HepG2 (cell line): ENCODE measurements around the gene VTI1B. TPM values are rescaled to one million over a fixed set of nuclear protein-coding genes. Genes with fewer than 3 reads are reported as not detected.

Source experiments
- ATAC-seq: fragments of 200-7000 bp; cut with Tn5 transposase; 3 replicates; pipeline ENCODE4 v1.9.1; 2020; ENCODE audit warnings: mild to moderate bottlenecking, moderate library complexity
- BruUV-seq: library from RNA; stranded (reverse); fragments of 400-500 nt; replicated peaks from 2 replicates; lab custom pipeline; 2021; lab: Mats Ljungman, UMichigan
- CTCF ChIA-PET: fragments of 300-600 bp; formaldehyde crosslinking; extraction: SDS; loops from one replicate; lab custom pipeline; 2021; ENCODE audit warnings: low total read pairs, inconsistent platforms, low intra/inter-chr PET ratio; lab: Yijun Ruan, JAX
- POLR2A ChIA-PET: fragments of 350-600 bp; sonication (Branson Sonifier 250); formaldehyde crosslinking; loops from one replicate; lab custom pipeline; 2020; ENCODE audit warnings: antibody characterized with exemption, inconsistent platforms; lab: Yijun Ruan, JAX
- DNase-seq: peaks from one replicate; pipeline ENCODE4 v3.0.0-alpha.2; 2015; ENCODE audit warnings: low spot score
- FAIRE-seq: peaks from 3 replicates; lab custom pipeline; 2011; peaks lifted over from hg19 to GRCh38; lab: Jason Lieb, UNC
- H2AFZ ChIP-seq: one replicate; pipeline ENCODE4 v1.6.1; 2011; ENCODE audit warnings: low read length, inconsistent platforms
- H3K27ac ChIP-seq: fragments of 300-600 bp; 3 replicates; pipeline ENCODE4 v1.8.0; 2011; ENCODE audit warnings: mixed run types, mild to moderate bottlenecking, mixed read lengths, low read length, inconsistent platforms; ENCODE audit not compliant: insufficient read depth; ENCODE audit errors: extremely low read length
- H3K27me3 ChIP-seq, 2 experiments: fragments of 200-600 bp in 1 of 2; 2 replicates in 1 of 2; 3 replicates in 1 of 2; pipeline versions ENCODE4 v1.6.0 to v1.8.0; 2011; ENCODE audit warnings: low read length in 2 of 2, mild to moderate bottlenecking in 2 of 2, moderate library complexity in 2 of 2, inconsistent platforms in 1 of 2; ENCODE audit not compliant: insufficient read depth in 2 of 2, control insufficient read depth in 1 of 2
- H3K36me3 ChIP-seq, 2 experiments: fragments of 200-600 bp in 1 of 2; replicated peaks in 1 of 2; 2 replicates in 1 of 2; 3 replicates in 1 of 2; pipeline versions ENCODE4 v1.5.1 to v1.8.0; 2011; ENCODE audit warnings: low read length in 2 of 2, inconsistent platforms in 1 of 2; ENCODE audit not compliant: insufficient read depth in 2 of 2, control insufficient read depth in 1 of 2
- H3K4me1 ChIP-seq: 2 replicates; pipeline ENCODE4 v1.5.1; 2012; ENCODE audit warnings: low read length, inconsistent platforms; ENCODE audit not compliant: insufficient read depth
- H3K4me2 ChIP-seq: 2 replicates; pipeline ENCODE4 v1.6.0; 2011; ENCODE audit warnings: low read depth, low read length, inconsistent platforms
- H3K4me3 ChIP-seq, 3 experiments: fragments of 200-600 bp in 1 of 3; sonication (generic), shearing (Covaris generic) in 1 of 3; replicated peaks in 1 of 3; 2 replicates each; pipeline ENCODE4 v1.5.1; 2011 to 2016; ENCODE audit warnings: low read length in 3 of 3, inconsistent platforms in 2 of 3, low read depth in 2 of 3, mild to moderate bottlenecking in 2 of 3, control low read depth in 1 of 3, mixed read lengths in 1 of 3; ENCODE audit not compliant: insufficient read depth in 1 of 3
- H3K79me2 ChIP-seq: one replicate; pipeline ENCODE4 v1.6.1; 2011; ENCODE audit warnings: low read length, inconsistent platforms; ENCODE audit not compliant: insufficient read depth
- H3K9ac ChIP-seq: 2 replicates; pipeline ENCODE4 v1.6.0; 2011; ENCODE audit warnings: mild to moderate bottlenecking, low read depth, low read length, inconsistent platforms; ENCODE audit not compliant: insufficient read depth
- H3K9me3 ChIP-seq: 2 replicates; pipeline ENCODE4 v1.5.1; 2012; ENCODE audit warnings: mild to moderate bottlenecking, low read length
- H4K20me1 ChIP-seq: 2 replicates; pipeline ENCODE4 v1.6.0; 2011; ENCODE audit warnings: inconsistent platforms, mild to moderate bottlenecking, low read length, moderate library complexity; ENCODE audit not compliant: insufficient read depth
- KDM5A ChIP-seq: fragments of 200-600 bp; sonication (generic); IDR thresholded peaks from 2 replicates; pipeline ENCODE4 v1.7.0; 2018; ENCODE audit warnings: antibody characterized with exemption, mild to moderate bottlenecking, low read length, borderline replicate concordance
- SP140L ChIP-seq: sonication (generic); formaldehyde crosslinking; IDR thresholded peaks from 2 replicates; pipeline ENCODE4 v1.4.0; 2020; ENCODE audit warnings: missing genetic modification reagents, borderline replicate concordance
- SYNCRIP ChIP-seq: fragments of 200-400 bp; formaldehyde crosslinking; IDR thresholded peaks from 2 replicates; pipeline ENCODE4 v1.6.1; 2018; ENCODE audit warnings: mild to moderate bottlenecking, low read depth, low read length; ENCODE audit not compliant: insufficient read depth
- ZNF12 ChIP-seq: sonication (generic); formaldehyde crosslinking; IDR thresholded peaks from 2 replicates; pipeline ENCODE4 v1.5.0; 2020; ENCODE audit warnings: missing genetic modification reagents
- ZNF121 ChIP-seq: sonication (generic); formaldehyde crosslinking; IDR thresholded peaks from 2 replicates; pipeline ENCODE4 v1.5.0; 2020; ENCODE audit warnings: mild to moderate bottlenecking, missing genetic modification reagents
- ZNF234 ChIP-seq: sonication (generic); formaldehyde crosslinking; conservative IDR thresholded peaks from 2 replicates; pipeline ENCODE4 v1.5.1; 2020; ENCODE audit warnings: mild to moderate bottlenecking, missing genetic modification reagents
- ZNF34 ChIP-seq: sonication (generic); formaldehyde crosslinking; IDR thresholded peaks from 2 replicates; pipeline ENCODE4 v1.4.0; 2020; ENCODE audit warnings: mild to moderate bottlenecking, missing genetic modification reagents, borderline replicate concordance
- ZSCAN25 ChIP-seq: sonication (generic); formaldehyde crosslinking; IDR thresholded peaks from 2 replicates; pipeline ENCODE4 v1.8.0; 2022; ENCODE audit warnings: mild to moderate bottlenecking, missing genetic modification reagents
- WGBS: methylation state at CpG from one replicate; pipeline ENCODE4 v1.1.6; 2017; ENCODE audit warnings: low lambda C conversion rate; 5-methylcytosine and 5-hydroxymethylcytosine counted together
- in situ Hi-C: cut with HindIII; loops from 2 replicates; pipeline ENCODE4 v1.10.0; 2017; ENCODE audit warnings: low pct_unique_long_range_greater_than_20kb; ENCODE audit not compliant: extremely low pct_ligation_motif_present
- intact Hi-C: fragments of 100-400 bp; cut with micrococcal nuclease; formaldehyde crosslinking; loops from one replicate; pipeline ENCODE4 v1.10.0; 2022; ENCODE audit not compliant: unreplicated experiment
- polyA plus RNA-seq, 8 experiments: library from polyadenylated mRNA; depleted of rRNA in 3 of 8; stranded (reverse) in 7 of 8; unstranded in 1 of 8; fragments of >200 nt; fragmentation: Illumina TruSeq in 4 of 8; extraction: Trizol in 4 of 8; gene quantifications; 2 replicates each; pipeline versions ENCODE4 v1.2.1 to v1.2.3, GENCODE V29; 2011 to 2016; ENCODE audit warnings: low read depth in 4 of 8, missing spikeins in 1 of 8, mixed read lengths in 1 of 8; ENCODE audit not compliant: insufficient read depth in 1 of 8
- total RNA-seq, 5 experiments: library from RNA; depleted of rRNA; stranded (reverse); fragments of >200 nt; fragmentation: Illumina TruSeq; extraction: Trizol; gene quantifications; 2 replicates each; pipeline ENCODE4 v1.2.3, GENCODE V29; 2016; ENCODE audit warnings: low read depth in 1 of 5

The VTI1B gene
- total and polyA plus RNA-seq, 2 of the 13 experiments (the other 11 are each of a cell fraction or from before 2014, with no cell fraction given): 39.0 to 103 TPM

DNA sequence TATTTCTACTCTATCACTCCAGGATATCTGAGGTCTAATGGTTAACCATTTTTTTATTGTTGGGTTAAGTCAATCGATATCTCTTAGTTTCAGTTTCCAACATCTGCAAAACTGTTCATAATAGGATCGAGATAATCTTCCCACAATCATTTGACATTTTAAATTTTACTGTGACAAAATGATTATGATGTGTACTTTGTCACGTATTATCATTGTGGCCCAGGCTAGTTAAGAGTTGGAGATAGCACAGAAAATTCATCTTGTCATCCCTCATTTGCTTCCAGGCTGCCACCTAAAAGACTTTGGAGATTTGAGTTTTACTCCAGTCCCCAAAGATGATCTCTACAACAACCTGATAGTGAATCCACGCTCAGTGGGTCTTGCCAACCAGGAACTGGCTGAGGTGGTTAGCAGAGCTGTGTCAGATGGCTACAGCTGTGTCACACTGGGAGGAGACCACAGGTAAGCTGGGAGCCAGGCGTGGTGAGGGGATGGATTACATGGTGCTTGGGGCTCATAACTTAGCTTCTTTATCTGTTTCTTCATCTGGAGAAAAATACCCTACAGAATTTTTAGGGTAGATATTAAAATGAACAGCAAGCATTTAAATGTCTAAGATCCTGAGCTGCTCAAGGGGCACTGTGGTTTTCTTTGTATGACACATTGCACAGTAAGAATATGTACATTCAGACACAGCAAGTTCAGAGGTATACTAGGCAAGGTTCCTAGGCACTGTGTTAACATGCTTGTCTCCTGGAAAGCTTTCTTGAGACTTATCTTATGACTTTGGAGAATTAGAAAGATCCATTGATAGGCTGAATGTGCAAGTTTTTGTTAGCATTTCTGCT is 32.3 kb downstream of the VTI1B start:
- ChIA-PET POLR2A (no interaction called here), CTCF (no interaction called here)
- Histone ChIP-seq H4K20me1 (no peaks in the 10 kb centered on the region), H3K9ac (no peak overlapping the region), H3K9me3 (no peaks in the 10 kb centered on the region), H3K27ac (no peak overlapping the region), H3K4me3 (no peak overlapping the region), H3K79me2 (no peaks in the 10 kb centered on the region), H3K27me3 (no peaks in the 10 kb centered on the region), H2AFZ (no peak overlapping the region), H3K4me1 (no peaks in the 10 kb centered on the region), H3K4me2 (no peak overlapping the region), H3K36me3 (peaks cover 16 to 30% of the 10 kb centered on the region in 2 experiments)
- TF ChIP-seq SYNCRIP (no peak), ZNF234 (no peak), KDM5A (no peak), ZNF12 (CRISPR knock-in tag) (no peak), ZSCAN25 (CRISPR knock-in tag) (no peak)
- FAIRE-seq: no peak
- BruUV-seq: no TSS peak
- no peak for DNase-seq
- in situ Hi-C loops: no loop called here
- WGBS: 98% methylated on average over 5 of the region's 5 CpGs
- intact Hi-C loops: no loop called here
- no peak for ATAC-seq

DNA sequence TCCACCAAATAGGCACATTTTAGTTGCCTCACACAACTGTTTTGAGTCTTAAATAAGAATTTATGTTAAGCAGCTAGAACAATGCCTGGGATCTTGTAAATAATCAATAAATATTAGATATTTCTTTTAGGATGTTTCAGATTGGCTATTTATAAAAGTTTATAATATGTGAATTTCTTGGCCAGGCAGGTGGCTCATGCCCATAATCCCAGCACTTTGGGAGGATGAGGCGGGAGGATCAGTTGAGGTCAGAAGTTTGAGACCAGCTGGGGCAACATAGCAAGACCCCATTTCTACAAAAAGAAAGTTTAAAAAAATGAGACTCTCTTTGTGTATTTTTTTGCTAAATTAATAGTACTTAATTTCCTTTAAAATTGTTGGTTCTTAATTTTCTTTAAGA is 33.0 kb downstream of the VTI1B start:
- no peaks in the 10 kb centered on the region for H4K20me1 ChIP-seq
- DNase-seq (no peak), ATAC-seq (no peak), FAIRE-seq (no peak)
- 96% methylated on average over 1 of the region's 1 CpG for WGBS
- intact Hi-C loops: no loop called here
- H3K27ac ChIP-seq: no peak overlapping the region
- H3K9ac ChIP-seq: no peak overlapping the region
- no peaks in the 10 kb centered on the region for H3K27me3 ChIP-seq
- peaks cover 3% of the 10 kb centered on the region; the same call in 1 of the 2 replicates for H3K4me1 ChIP-seq
- no peak overlapping the region for H3K4me3 ChIP-seq
- no peaks in the 10 kb centered on the region for H3K79me2 ChIP-seq
- H3K36me3 ChIP-seq: peaks cover 17 to 23% of the 10 kb centered on the region in 2 experiments; a peak in 4 of 5 replicates
- no TSS peak for BruUV-seq
- ChIA-PET CTCF (no interaction called here), POLR2A (no interaction called here)
- in situ Hi-C loops: no loop called here
- H3K9me3 ChIP-seq: no peaks in the 10 kb centered on the region
- no peak overlapping the region for H2AFZ ChIP-seq
- TF ChIP-seq SP140L (CRISPR knock-in tag) (no peak), ZNF121 (peak; percentile 55; the same call in 1 of the 2 replicates), ZNF34 (no peak)
- H3K4me2 ChIP-seq: no peak overlapping the region
